NT2/D1 (cell line): ENCODE data around the gene CTBP2.

Experiments used
- SUZ12 ChIP-seq: IDR thresholded peaks from 2 replicates; pipeline ENCODE4 v1.6.1; 2011; ENCODE audit not compliant: insufficient read length, insufficient read depth; ENCODE audit errors: extremely low read depth
- YY1 ChIP-seq: IDR thresholded peaks from 2 replicates; pipeline ENCODE4 v1.6.1; 2011; ENCODE audit not compliant: insufficient read length, insufficient read depth
- ZNF274 ChIP-seq: IDR thresholded peaks from 2 replicates; pipeline ENCODE4 v1.6.1; 2011; ENCODE audit warnings: mild to moderate bottlenecking, low read depth, low read length

GRCh38 chr10:125105706-125106255 lies 54.6 kb downstream of the CTBP2 start:
- TF ChIP-seq ZNF274 (no peak), YY1 (no peak), SUZ12 (no peak)
